RPMI8226 (cell line): ENCODE measurements around the gene TPP1.

ENCODE experiments used
- DNase-seq: peaks from one replicate; pipeline ENCODE4 v3.0.0-alpha.2; 2015

Gene TPP1

DNA sequence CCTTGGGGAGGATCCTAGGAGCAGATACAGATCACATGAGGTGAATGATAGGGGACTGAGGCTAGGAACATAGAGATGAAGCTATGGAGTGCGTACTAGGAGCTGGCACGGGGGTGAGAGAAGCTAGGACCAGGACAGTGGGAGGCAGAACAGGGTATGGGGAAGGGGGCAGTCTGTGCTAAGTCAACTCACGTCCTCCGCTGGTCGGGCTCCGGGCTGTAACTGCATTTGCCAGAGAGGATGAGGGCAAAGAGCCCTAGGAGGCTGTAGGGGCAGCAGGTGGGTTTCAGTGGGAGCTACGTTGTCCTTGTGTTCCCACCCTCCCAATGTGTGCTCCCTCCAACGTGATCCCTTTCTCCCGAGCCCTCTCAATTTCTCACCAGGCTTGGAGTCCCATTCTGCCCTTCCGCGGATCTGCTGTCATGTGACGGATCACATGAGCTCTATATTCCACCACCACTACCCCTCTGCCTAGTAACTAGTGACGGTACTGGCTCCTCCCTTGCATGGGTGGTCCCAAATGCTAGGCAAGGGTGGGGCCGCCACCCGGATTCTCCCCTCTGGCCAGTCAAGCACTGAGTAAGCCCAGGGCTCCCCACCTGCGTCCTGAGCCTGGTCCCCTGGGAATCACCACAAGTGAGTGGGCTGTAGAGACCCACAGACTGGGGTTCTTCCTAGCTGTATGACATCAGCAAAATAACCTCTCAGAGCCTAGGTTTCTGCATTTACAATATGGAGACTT is at the start of gene TPP1:
TPP1 (minus strand) TSS at position 419 of the 742 bp plus-strand sequence; CDS start at position 397, 22 bp downstream.
- DNase-seq, result peak; percentile 80

DNA sequence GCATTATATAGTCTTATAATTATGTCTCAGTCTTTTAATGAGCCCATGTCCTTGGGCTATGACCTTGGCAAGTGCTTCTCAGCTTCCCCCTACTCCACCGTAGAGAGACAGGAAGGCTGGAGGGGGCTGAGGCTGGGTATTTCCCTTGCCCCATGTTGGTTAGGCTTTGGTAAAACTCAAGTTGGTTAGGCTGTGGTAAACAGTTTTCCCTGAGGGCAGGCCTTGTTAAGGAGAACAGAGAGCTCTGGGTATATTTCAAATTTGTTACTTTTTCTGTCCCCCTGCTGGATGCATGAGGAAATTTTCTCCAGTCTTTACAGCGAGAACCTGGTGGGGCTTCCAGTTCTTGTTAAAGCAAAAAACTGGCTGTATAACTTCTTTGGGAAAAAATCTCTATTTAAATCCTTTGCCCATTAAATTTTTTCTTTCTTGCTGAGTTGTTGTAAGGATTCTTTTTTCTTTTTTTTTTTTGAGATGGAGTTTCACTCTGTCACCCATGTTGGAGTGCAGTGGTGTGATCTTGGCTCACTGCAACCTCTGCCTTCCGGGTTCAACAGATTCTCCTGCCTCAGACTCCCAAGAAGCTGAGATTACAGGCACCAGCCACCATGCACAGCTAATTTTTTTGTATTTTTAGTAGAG is 48.6 kb upstream of the TPP1 start:
- peak; percentile 19 for DNase-seq

DNA sequence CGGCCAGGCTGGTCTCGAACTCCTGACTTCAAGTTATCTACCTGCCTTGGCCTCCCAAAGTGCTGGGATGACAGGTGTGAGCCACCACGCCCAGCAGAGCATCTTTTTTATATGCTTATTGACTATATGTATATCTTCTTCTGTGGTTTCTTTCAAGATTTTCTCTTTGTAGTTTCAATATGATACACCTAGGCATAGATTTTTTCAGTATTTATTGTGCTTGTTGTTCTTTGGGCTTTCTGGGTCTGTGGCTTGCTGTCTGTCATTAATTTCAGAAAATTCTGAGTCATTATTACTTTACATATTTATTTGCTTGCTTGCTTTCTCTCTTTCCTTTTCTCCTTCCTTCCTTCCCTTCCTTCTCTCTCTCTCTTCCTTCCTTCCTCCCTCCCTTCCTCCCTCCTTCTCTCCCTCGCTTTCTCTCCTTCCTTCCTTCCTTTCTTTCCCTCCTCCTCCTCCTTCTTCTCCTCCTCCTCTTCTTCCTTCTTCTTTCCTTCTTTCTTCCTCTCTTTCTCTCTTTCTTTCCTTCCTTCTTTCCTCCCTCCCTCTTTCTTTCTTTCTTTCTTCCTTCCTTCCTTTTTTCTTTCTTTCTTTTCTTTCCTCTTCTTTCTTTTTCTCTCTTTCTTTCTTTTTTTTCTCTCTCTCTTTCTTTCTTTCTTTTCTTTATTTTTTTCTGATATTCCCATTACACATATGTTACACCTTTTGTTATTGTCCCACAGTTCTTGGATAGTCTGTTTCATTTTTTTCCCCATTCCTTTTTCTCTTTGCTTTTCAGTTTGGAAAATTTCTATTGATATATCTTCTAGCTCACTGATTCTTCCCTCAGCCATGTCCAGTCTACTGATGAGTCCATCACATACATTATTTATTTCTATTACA is 47.3 kb upstream of the TPP1 start:
- DNase-seq, result no peak

DNA sequence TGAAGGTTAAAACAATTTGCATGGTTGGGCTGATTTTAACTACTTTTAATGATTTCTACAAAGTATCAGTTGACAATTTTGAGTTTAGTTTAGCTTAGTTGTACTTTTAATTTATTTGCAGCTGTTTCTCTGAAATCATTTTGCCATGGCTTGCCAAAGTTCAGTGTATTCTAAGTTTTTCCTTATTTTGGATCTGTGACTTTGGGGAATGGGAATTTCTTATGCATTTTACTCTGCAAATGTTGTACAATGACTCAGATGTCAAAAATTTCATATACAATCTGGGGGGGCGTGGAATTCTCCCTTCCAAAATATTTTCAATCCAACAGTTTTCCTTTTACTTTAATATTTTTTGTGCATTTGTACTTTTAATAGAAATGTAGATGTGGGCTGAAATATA is 45.3 kb upstream of the TPP1 start:
- DNase-seq, result no peak

DNA sequence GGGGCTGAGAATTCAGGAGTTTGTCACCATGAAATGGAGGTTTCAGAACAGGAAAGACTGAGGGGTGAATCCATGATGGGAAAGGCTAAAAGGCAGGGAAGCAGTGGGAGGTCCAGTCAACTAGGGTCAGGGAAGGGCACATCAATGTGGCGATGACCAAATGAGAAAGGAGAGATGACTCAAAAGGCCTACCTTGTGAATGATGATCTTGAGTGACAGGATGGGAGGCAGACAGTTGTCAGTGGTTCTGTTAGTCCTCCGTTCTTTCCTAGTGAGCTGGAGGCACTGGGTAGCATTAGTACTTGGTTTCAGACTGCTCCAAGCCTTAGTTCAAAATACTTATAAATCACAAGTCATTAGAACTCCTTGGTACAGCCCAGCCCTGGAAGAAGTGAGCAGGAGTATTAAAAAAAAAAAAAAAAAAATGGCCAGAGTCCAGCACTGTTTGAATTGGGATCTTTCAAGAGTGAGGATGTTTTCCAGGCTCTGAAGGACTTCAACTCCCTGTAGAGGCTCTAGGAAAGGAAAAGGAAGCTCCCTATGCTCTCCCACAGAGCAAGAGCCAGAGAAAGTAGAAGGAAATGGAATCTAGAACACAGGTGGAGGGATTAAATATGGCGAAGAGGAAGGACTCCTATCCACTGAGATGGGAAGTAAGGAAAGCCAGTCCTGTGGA is 44.7 kb upstream of the TPP1 start:
- DNase-seq, result no peak

DNA sequence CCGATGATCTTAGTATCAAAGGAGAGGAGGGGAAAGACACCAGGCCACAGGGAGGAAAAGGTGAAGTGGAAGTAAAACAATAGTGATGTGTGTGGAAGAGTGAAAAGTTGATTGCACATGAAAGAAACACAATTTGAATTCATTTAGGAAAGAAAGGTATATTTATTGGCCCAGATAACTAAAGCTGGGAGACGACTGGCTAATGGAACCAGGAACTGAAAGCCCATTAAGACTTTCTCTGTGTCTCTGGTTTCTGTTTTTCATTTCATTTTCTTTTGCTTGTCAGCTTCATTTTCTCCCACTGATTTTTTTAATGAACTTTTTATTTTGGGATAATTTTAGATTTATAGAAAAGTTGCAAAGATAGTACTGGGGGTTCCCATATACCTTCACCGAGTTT is 41.5 kb upstream of the TPP1 start:
- DNase-seq, result no peak

DNA sequence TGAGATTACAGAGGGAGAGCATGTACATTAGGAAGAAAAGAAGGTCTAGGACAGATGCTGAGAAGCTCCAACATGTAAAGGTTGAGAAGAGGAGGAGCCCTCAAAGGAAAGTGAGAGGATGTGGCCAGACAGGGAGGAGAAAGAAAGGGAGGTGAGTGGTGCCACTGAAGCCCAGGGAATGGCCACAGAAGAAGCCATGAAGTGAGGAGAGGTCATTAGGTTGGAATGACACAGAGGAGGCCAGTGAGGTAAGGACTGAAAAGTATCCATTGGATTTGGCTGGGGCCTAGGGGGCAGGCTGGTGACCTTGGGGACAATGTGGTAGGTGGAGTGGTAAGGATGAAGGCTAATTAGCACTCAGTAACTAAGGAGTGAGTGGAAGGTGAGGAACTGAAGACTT is 39.4 kb upstream of the TPP1 start:
- DNase-seq, result no peak

DNA sequence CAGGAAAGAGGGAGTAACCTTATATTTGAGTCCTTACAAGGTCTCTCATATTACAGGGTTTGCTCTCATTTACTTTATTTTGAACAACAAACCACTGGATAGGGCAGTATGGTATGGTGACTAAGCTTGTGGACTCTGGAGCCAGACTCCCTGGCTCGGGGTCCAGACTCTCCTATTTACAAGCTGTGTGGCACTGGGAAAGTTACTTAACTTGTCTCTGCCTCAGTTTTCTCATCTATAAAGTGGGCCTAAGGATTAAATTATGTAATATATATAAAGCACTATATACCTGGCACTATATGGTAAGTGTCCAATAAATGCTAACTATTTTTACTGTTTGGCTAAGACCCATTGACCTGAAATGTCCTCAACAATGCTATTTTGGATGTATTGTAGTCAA is 38.1 kb upstream of the TPP1 start:
- DNase-seq, result no peak

DNA sequence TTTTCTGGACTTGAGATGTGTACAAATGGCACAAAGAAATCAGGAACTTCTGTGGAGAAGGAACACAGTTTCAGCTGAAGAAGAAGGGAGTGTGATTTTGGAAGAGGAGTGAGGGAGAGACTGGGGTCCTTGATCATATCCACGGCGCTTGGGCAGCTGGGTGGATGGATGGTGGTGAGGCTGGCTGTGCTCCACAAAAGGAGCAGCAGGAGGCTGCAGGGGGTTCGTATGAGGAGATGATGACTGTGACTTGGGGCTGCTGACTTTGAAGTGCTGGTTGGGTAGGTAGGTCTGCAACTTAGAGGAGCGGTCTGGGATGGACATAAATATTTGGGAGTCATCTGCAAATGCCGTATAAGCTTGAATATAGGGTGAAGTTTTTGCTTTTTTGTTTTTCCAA is 37.7 kb upstream of the TPP1 start:
- DNase-seq, result no peak

DNA sequence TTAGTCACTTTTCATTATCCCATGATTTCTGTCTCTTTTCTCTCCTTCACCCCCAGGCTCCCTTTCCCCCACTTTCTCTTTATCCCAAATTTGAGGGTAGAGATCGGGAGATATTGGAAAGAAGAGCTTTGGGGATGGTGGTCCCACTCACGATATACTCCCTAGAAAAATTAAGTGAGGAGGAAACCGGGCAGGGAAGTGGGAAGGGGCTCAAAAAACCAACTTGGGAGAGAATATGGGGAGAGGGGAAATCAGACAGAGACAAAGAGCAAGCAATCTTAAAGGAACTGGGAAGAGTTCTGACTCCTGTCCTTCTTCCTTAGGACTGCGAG is 37.3 kb upstream of the TPP1 start:
- DNase-seq, result no peak

DNA sequence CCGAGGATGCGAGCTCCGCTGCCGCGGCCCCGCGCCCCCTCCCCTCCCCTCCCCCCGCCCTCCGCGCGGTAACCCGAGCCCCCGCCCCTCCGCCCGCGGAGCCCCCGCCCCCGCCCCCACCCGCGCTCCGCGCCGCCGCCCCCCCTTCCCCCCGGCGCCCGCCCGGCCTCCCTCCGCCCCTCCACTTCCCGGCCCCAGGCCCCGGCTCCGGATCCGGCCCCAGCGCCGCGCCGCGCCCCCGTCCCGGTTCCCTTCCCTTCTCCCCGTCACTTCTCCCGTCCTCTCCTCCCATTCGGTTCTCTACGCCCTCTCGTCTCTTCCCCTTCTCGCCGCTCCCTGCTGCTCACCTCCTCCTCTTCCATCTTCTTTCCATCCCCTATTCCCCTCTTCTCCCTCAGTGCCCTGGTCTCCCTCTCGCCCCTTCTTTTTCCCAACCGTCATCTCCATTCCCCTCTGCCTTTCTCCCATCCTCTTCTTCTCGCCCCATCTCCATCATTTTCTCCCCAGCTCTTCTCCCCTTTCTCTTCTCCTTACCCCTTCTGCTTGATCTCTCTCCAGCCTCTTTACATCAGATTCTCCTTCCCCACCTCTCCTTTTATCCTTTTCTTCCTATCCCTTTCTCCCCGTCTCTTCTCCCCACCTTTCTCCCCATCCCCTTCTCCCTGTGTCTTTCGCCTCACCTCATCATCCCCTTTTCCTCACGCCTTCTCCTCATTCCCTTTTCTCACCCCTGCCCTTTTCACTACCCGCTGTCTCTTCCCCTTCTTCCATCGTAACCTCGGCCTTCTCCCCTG is 36.8 kb upstream of the TPP1 start, which contains the start of gene DCHS1:
DCHS1 (minus strand) TSS at position 20 of the 794 bp plus-strand sequence. CDS start 14,196 bp downstream, outside the sequence.
- no peak for DNase-seq

DNA sequence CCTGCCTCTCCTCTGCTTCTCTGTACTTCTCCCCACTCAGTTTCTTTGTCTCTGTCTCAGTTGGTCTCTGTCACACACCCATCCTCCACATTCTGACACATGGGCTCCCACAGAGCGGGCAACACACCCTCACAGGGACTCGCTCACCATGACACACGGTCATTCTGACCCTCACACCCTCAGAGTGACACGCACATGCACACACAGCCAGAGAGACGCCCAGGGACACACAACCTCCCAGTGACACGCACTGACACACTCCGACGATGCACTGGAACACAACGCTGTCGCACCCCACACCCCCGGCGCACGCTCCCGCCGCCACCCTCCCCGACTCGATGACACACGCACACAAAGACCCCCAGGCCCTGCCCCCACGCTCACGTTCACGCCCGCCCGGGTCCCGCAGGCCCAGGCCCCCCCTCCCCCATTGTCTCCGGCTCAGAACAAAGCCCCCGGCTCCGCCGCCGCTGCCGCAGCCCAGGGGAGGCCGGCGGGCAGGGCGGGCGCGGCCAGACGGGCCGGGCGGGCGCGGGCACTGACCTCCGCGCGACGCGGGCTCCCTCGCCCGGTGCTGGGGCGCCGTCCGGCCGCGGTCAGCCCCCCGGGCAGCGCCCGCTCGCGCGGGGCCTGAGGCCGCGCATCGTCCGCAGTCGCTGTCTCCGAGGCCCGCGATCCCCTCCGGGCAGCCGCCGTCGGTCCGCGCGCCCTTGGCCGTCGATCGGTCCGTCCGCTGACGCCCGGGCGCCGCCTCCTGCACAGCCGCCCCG is 36.0 kb upstream of the TPP1 start:
- no peak for DNase-seq

DNA sequence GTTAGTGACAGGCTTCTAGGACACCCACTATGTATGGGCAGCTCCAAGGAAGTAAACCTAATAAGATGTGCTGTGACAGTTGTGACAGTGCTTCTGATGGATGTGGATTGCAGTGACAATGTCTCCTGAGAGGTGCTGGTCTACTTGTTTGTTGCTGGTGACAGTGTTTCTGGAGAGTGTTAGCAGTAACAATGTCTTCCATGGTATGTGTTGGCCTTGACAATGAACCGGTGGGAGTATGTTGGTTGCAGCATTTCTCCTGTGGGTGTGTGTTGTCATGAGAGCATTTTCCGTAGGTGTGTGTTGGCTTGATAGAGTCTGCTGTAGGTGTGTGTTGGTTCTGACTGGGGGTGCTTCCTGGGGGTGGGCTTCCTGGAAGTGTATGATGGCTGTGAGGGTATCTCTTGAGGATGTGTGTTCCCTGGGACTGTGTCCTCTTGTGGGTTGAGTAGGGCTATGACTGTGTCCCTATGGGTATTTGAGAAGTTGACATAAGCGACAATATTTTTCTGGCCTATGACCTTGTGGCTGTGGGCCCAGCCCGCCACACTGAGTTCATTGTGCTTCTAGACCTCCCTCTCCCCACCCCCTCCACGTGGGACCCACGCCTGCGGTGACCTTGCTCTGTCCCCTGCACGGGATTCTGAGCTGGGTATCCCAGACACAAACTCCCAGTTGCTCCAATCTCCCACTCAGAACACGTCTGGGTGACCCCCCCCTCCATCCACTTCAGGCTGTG is 35.2 kb upstream of the TPP1 start:
- no peak for DNase-seq

DNA sequence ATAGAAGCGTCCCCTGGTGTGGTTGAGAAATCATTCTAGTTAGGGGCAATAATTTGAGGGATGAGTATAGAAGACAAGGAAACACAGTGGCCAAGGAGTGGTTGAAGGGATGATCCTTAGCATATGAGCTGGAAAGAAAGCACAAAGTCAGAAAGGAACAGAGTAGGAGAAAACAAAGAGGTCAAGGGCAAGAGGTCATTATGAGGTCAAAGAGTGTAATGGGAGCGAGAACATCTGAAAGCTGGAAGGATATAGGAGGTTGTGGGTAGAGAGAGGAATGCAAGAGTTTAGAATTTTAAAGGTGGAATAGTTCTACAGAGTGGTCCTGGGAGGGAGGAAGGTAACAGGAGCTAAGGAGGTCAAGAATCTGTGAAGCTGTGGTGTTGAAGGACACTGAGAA is 34.4 kb upstream of the TPP1 start:
- DNase-seq, result no peak

DNA sequence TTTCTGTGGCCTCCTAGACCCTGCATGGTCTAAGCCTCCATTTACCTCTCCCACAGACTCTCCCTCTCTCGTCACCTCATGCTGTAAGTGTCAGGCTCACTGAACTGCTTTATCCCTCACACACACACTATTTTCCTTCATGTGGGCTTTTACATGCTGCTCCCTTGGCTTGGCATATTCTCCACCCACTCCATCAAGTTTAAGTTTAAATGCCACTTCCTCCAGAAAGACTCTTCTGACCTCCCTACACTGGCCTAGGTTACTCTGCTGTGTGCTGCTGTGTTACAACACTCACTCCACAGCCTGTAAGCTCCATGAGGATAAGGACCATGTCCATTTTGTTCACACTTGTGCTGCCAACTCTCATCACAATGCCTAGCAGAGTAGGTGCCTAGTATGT is 33.9 kb upstream of the TPP1 start:
- no peak for DNase-seq

DNA sequence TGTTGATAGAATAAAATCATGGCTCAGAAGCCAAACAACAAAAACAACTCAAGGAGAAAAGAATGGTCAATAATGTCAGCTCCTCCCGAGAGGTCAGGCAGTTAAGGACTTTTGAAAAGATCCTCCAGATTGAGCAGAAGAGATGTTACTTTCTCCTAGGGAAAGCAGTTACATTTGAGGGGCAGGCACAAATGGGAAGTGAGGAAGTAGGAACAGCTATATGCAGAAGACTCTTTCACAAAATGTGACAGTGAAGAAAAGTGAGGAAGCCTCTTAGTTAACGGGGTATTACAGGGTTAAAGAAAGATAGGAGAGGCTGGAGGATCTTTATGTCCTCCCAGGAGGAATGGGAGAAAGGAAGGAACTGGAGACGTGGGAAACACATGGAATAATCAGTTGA is 33.0 kb upstream of the TPP1 start:
- no peak for DNase-seq

DNA sequence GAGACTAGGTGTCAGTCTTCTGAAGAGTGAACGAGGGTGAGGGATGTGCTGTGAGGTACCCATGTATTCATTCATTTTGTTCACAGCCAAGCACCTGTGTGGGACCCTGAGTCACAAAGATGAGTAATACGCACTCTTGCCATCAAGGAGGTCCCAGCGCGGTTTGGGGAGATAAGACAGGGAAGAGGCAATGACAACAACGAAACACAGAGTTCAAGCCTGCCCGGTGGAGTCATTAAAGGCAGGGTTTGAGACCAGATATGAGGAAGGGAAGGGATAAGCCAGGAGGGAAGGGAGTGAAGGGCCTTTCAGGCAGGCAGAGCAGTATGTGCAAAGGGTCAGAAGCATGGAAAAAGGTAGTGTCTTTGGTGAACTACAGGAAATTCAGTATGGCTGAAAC is 31.8 kb upstream of the TPP1 start:
- no peak for DNase-seq

DNA sequence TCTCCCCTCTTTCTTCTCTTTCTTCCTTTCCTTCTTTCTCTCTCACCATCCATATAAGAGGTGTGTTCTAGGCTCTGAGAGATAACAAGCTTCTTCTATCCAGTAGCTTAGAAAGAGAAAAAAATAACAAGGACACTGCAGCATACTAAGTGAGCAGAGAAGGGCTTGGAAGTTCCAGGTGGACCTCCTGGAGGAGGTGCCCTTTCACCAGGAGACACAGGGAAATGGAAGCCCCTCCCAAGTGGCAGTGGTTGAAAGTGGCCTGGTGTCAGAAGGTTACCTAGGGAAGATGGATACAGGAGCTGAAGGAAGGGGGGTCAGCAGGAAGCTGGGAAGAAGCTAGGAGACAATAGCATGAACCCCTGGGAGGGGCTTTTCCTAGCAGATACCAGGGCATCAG is 30.9 kb upstream of the TPP1 start:
- no peak for DNase-seq

DNA sequence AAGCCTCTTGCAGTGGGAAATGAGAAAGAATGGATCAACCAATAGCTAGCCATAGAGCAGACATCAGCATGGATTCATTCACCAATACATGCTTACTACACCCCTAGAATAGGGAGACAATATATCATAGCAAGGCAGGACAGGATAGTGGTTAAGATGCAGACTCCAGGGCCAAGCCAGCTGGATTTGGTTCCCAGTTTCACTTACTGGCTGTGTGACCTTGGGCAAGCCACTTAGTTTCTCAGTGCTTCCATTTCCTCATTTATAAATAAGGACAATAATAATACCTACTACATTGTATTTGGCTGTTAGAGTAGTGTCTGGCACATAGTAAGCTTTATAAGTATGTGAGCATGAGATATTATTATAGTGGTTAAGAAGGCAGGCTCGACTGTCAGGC is 29.3 kb upstream of the TPP1 start:
- DNase-seq, result no peak

DNA sequence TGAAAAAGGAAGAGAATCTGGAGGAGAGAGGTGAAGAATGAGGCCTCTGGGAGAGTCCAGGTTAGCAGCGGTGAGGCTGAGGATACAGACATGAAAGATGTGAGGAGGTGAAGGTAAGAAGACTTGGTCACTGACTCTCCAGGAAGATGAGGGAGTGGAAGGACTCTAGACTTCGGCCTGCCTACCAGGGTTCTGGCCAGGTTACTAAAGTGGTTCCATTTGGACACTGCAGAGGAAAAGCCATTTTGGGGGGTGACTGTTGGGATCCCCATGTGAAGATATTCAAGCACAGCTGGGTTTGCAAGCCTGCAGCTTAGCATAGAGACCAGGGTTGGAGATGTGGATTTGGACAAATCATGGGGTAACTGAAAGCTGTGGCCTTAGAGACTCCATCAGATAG is 28.6 kb upstream of the TPP1 start:
- DNase-seq, result no peak
